ENCODE data around the gene OR6J1. TPM values are rescaled to one million over a fixed set of nuclear protein-coding genes. Genes with fewer than 3 reads are reported as not detected.

The OR6J1 gene
- polyA plus RNA-seq, 3 donors, result 0.07 to 0.24 (median 0.11) TPM

GRCh38 chr14:22583994-22584393, 60.2 kb downstream of the OR6J1 start:
- no peak for DNase-seq (ENCODE audit: low read depth in 3 of 3, low spot score in 2 of 3)

Other genes starting within 250 kb of the OR6J1 start
- 100 to 1,000 TPM; 244 to 279 (median 277) TPM for gene DAD1, start 55.1 kb downstream of the OR6J1 start, polyA plus RNA-seq (ENCODE audit: insufficient read length in 3 of 3)
- 10 to 100 TPM; 37.6 to 49.5 (median 43.7) TPM for gene ABHD4, start 46.1 kb downstream of the OR6J1 start, polyA plus RNA-seq (ENCODE audit: insufficient read length in 3 of 3)
- gene OXA1L, start 122.3 kb upstream of the OR6J1 start, polyA plus RNA-seq (ENCODE audit: insufficient read length in 3 of 3), result 100 to 1,000 TPM; 132 to 140 (median 138) TPM
- gene SLC7A7, start 171.1 kb upstream of the OR6J1 start, polyA plus RNA-seq (ENCODE audit: insufficient read length in 3 of 3), result 100 to 1,000 TPM; 101 to 121 (median 108) TPM
- 10 to 100 TPM; 63.5 to 78.6 (median 75.8) TPM for gene MRPL52, start 185.5 kb upstream of the OR6J1 start, polyA plus RNA-seq (ENCODE audit: insufficient read length in 3 of 3)
- 100 to 1,000 TPM; 132 to 140 (median 134) TPM for gene MMP14, start 192.2 kb upstream of the OR6J1 start, polyA plus RNA-seq (ENCODE audit: insufficient read length in 3 of 3)
- 10 to 100 TPM; 67.4 to 85.7 (median 73.1) TPM for gene LRP10, start 227.4 kb upstream of the OR6J1 start, polyA plus RNA-seq (ENCODE audit: insufficient read length in 3 of 3)
- 1 to 10 TPM in 2 of 3 donors, under 1 TPM in 1; 0.89 to 1.5 (median 1.2) TPM for gene REM2, start 238.9 kb upstream of the OR6J1 start, polyA plus RNA-seq (ENCODE audit: insufficient read length in 3 of 3)

Data from right renal cortex interstitium (tissue), 3 donors.